Uterus (tissue), 4 donors: ENCODE results near the gene RASSF4. TPM values are rescaled to one million over a fixed set of nuclear protein-coding genes. Genes with fewer than 3 reads are reported as not detected.

Source experiments
- DNase-seq, 2 donors: peaks; one replicate each; pipeline ENCODE4 v3.0.0-alpha.2; 2019 to 2020
- H3K27ac ChIP-seq, 2 donors: fragments of 200-600 bp; sonication (generic); 1 replicate in 1 of 2; 2 replicates in 1 of 2; pipeline ENCODE4 v1.5.1; 2016 to 2018
- H3K27me3 ChIP-seq, 2 donors: fragments of 200-600 bp; sonication (generic); one replicate each; pipeline ENCODE4 v1.5.1; 2018 to 2019; ENCODE audit warnings: control low read depth in 1 of 2
- H3K36me3 ChIP-seq, 2 donors: fragments of 200-600 bp; sonication (generic); one replicate each; pipeline ENCODE4 v1.5.1; 2019; ENCODE audit warnings: control low read depth in 1 of 2
- H3K4me1 ChIP-seq, 2 donors: fragments of 200-600 bp; sonication (generic); one replicate each; pipeline ENCODE4 v1.5.1; 2018 to 2019; ENCODE audit warnings: control low read depth in 1 of 2
- H3K4me3 ChIP-seq, 2 donors: fragments of 200-600 bp; sonication (generic); 1 replicate in 1 of 2; 2 replicates in 1 of 2; pipeline ENCODE4 v1.5.1; 2018 to 2019; ENCODE audit warnings: mild to moderate bottlenecking in 1 of 2
- H3K9me3 ChIP-seq, 2 donors: fragments of 200-600 bp; sonication (generic); one replicate each; pipeline ENCODE4 v1.5.1; 2019; ENCODE audit warnings: control low read depth in 1 of 2
- POLR2A ChIP-seq, 2 donors: fragments of 450-650 bp; IDR thresholded peaks; one replicate each; pipeline ENCODE4 v1.6.1; 2016; ENCODE audit warnings: antibody characterized with exemption in 2 of 2, mild to moderate bottlenecking in 1 of 2, moderate library complexity in 1 of 2
- intact Hi-C: fragments of 100-400 bp; cut with DNase I; formaldehyde crosslinking; loops from one replicate; pipeline ENCODE4 v1.15.1; 2023; ENCODE audit warnings: low total_unique reads
- total RNA-seq, 4 donors: library from RNA; depleted of rRNA in 3 of 4; stranded (reverse); fragments of >200 nt in 3 of 4; gene quantifications; one replicate each; pipeline versions ENCODE4 v1.1.0 to v1.2.4, GENCODE V29; 2014 to 2023
- TF ChIP-seq, protein P1 (sequence below), 4 experiments: fragments of 200-600 bp in 2 of 4; fragments of 450-650 bp in 2 of 4; sonication (generic) in 2 of 4; IDR thresholded peaks; one replicate each; pipeline ENCODE4 v1.5.1; 2016 to 2019; ENCODE audit warnings: antibody characterized with exemption in 4 of 4, mild to moderate bottlenecking in 2 of 4, moderate library complexity in 1 of 4
- donor health status: DM: yes; HTN: yes; CAD: no.

RASSF4 gene
- total RNA-seq, 4 donors from 2014 or later: 6.1 to 26.5 (median 8.2) TPM

DNA sequence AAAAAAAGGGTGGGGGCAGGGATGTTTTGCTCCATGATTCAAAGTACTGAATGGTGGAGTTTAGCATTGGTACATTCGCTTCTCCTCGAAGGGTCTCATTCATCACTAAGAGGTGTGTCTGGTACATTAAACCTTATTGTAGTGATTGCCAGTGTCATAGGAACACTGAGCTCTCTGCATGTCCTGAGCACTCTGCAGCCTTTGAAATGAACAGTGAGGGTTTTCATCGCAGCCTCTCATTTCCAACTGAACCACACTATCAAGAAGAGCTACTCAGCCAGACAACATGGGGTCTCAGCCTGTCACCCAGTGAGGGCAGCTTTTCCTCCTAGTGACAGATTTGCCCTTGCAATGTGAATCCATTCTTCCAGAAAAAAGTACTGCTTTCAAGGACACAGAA, 26.6 kb downstream of the RASSF4 start:
- TF ChIP-seq, protein P1, sequence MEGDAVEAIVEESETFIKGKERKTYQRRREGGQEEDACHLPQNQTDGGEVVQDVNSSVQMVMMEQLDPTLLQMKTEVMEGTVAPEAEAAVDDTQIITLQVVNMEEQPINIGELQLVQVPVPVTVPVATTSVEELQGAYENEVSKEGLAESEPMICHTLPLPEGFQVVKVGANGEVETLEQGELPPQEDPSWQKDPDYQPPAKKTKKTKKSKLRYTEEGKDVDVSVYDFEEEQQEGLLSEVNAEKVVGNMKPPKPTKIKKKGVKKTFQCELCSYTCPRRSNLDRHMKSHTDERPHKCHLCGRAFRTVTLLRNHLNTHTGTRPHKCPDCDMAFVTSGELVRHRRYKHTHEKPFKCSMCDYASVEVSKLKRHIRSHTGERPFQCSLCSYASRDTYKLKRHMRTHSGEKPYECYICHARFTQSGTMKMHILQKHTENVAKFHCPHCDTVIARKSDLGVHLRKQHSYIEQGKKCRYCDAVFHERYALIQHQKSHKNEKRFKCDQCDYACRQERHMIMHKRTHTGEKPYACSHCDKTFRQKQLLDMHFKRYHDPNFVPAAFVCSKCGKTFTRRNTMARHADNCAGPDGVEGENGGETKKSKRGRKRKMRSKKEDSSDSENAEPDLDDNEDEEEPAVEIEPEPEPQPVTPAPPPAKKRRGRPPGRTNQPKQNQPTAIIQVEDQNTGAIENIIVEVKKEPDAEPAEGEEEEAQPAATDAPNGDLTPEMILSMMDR (IDR thresholded peaks at IDR 0.05): no peak
- no peak for TF ChIP-seq POLR2A (IDR thresholded peaks at IDR 0.05)
- Histone ChIP-seq H3K4me3 (no peak overlapping the region), H3K27ac (peak overlapping the region in 1 of 2 donors; percentile 16), H3K27me3 (no peaks in the 10 kb centered on the region), H3K36me3 (no peaks in the 10 kb centered on the region), H3K9me3 (no peaks in the 10 kb centered on the region), H3K4me1 (no peaks in the 10 kb centered on the region)
- peak in 1 of 2 donors; percentile 4 for DNase-seq
- intact Hi-C loops: no loop called here

DNA sequence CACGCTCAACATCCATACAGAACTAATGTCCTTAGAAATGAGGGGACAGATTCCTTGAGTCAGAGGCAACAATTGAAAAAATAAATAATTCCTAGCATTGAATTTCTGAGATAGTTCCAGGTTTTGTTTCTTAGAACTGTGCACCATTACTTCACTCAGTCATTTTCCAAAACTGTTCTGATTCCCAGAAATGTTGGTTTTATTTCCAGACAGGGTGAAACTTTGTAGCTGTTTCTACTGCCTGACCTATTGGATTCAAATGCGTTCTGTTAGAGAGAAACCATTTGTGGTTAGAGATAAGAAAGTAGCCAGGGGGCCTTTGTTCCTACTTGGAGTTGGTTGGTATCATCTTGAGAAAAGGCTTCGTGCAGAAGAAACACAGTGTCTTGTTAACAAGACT, 27.1 kb downstream of the RASSF4 start:
- intact Hi-C loops: no loop called here
- TF ChIP-seq POLR2A (IDR thresholded peaks at IDR 0.05): no peak
- TF ChIP-seq, protein P1 (IDR thresholded peaks at IDR 0.05): no peak
- Histone ChIP-seq H3K36me3 (no peaks in the 10 kb centered on the region), H3K27me3 (no peaks in the 10 kb centered on the region), H3K27ac (peak overlapping the region in 1 of 2 donors; percentile 36), H3K4me1 (no peaks in the 10 kb centered on the region), H3K9me3 (no peaks in the 10 kb centered on the region), H3K4me3 (no peak overlapping the region)
- DNase-seq: no peak

DNA sequence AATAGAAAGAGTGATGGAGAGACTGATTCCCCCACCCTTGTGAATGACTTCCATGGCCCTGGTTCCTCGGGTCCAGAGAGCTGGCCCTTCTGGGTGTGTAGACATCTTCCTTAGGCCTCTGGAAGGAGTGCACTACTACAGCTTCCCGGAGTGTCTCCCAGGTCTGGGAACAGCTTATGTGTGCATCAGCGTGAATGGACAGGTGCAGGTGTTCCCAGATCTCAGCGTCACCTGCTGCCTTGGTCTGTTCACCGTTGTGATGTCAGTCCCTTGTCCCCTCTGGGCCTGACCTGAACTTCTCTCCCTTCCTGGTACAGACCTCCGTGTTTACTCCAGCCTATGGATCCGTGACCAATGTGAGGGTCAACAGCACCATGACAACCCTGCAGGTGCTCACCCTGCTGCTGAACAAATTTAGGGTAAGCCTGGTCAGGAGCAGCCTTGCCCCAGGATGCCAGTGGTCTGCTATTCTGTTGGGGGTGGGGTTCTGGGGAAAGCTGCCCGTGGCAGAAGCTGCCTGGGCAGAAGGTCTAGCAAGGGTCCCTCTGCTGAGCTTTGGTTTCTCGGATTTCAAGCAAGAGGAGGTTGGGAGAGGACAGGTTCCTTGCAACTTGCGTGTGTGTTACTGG, 29.5 kb downstream of the RASSF4 start:
- no peak overlapping the region for H3K27ac ChIP-seq
- H3K4me1 ChIP-seq: no peaks in the 10 kb centered on the region
- H3K4me3 ChIP-seq: no peak overlapping the region
- TF ChIP-seq POLR2A (IDR thresholded peaks at IDR 0.05): no peak
- TF ChIP-seq, protein P1 (IDR thresholded peaks at IDR 0.05): no peak
- H3K9me3 ChIP-seq: no peaks in the 10 kb centered on the region
- H3K27me3 ChIP-seq: no peaks in the 10 kb centered on the region
- H3K36me3 ChIP-seq: no peaks in the 10 kb centered on the region
- peak in 1 of 2 donors; percentile 11 for DNase-seq
- intact Hi-C loops: no loop called here

DNA sequence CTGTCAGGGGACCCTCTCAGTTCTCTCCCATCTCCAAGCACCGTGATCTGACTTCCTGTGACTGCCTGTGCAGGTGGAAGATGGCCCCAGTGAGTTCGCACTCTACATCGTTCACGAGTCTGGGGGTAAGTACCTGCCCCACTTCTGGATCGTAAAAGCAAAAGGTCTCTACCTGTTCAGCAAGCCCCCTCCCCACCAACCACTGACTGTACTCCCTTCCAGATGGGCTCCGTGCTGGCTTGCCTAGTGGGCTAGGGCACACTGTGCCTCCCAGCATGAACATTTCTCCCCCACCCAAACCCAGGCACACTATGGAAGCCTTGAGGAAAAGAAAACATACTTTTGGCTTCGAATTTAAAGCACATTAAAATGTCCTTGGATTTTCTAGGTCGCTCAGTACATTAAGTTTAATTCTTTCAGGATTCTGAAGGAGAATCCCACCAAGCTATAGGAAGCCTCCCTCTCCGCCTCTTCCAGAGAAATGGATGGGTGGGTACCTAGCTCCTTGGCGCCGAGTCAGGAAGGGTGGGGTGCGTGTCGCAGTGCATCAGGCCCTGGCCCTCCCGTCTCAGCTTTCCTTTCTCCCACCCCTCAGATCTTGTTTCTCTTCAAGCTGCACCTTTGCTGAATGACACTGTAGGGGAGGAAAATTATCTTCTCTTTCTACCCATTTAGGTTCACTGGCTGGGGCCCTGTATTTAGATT, 30.1 kb downstream of the RASSF4 start:
- H3K27me3 ChIP-seq: no peaks in the 10 kb centered on the region
- H3K27ac ChIP-seq: peak overlapping the region in 1 of 2 donors; percentile 10
- no peak overlapping the region for H3K4me3 ChIP-seq
- TF ChIP-seq, protein P1 (IDR thresholded peaks at IDR 0.05): no peak
- TF ChIP-seq POLR2A (IDR thresholded peaks at IDR 0.05): no peak
- no peaks in the 10 kb centered on the region for H3K36me3 ChIP-seq
- no peaks in the 10 kb centered on the region for H3K9me3 ChIP-seq
- peak in 1 of 2 donors; percentile 20 for DNase-seq
- intact Hi-C loops: no loop called here
- peaks cover 0 to 2% of the 10 kb centered on the region in 2 donors for H3K4me1 ChIP-seq

DNA sequence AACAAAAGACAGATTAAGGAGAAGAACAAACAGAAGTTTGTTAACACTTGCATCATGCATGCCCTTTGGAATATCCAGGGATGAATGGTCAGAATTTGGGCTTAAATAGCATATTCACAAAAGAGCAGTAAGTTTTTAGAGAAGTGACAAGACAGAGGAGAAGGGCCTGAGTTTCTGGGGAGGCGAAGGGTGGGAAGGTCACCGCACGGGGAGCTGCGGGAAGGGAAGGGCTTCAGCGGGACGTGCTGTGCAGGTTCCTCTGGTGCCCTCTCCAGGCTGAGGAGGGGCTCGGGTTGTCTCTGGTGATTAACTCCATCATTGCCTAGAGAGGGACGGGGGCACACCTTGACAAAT, 30.7 kb downstream of the RASSF4 start:
- peak overlapping the region; percentile 10 to 92 for H3K27ac ChIP-seq
- H3K36me3 ChIP-seq: no peaks in the 10 kb centered on the region
- TF ChIP-seq POLR2A (IDR thresholded peaks at IDR 0.05): no peak
- TF ChIP-seq, protein P1 (IDR thresholded peaks at IDR 0.05): no peak
- DNase-seq: no peak
- no peaks in the 10 kb centered on the region for H3K9me3 ChIP-seq
- peaks cover 0 to 8% of the 10 kb centered on the region in 2 donors for H3K4me1 ChIP-seq
- intact Hi-C loops: no loop called here
- no peaks in the 10 kb centered on the region for H3K27me3 ChIP-seq
- H3K4me3 ChIP-seq: no peak overlapping the region
